Epithelial cell of umbilical artery (primary cell): ENCODE data around the gene STARD6. TPM values are rescaled to one million over a fixed set of nuclear protein-coding genes. Genes with fewer than 3 reads are reported as not detected.

Experiments
- total RNA-seq: library from RNA; depleted of rRNA; stranded (reverse); fragments of >200 nt; gene quantifications from 2 replicates; pipeline ENCODE4 v1.2.3, GENCODE V29; 2014

The STARD6 gene, protein sequence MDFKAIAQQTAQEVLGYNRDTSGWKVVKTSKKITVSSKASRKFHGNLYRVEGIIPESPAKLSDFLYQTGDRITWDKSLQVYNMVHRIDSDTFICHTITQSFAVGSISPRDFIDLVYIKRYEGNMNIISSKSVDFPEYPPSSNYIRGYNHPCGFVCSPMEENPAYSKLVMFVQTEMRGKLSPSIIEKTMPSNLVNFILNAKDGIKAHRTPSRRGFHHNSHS
- total RNA-seq = not detected in 2 replicates

DNA sequence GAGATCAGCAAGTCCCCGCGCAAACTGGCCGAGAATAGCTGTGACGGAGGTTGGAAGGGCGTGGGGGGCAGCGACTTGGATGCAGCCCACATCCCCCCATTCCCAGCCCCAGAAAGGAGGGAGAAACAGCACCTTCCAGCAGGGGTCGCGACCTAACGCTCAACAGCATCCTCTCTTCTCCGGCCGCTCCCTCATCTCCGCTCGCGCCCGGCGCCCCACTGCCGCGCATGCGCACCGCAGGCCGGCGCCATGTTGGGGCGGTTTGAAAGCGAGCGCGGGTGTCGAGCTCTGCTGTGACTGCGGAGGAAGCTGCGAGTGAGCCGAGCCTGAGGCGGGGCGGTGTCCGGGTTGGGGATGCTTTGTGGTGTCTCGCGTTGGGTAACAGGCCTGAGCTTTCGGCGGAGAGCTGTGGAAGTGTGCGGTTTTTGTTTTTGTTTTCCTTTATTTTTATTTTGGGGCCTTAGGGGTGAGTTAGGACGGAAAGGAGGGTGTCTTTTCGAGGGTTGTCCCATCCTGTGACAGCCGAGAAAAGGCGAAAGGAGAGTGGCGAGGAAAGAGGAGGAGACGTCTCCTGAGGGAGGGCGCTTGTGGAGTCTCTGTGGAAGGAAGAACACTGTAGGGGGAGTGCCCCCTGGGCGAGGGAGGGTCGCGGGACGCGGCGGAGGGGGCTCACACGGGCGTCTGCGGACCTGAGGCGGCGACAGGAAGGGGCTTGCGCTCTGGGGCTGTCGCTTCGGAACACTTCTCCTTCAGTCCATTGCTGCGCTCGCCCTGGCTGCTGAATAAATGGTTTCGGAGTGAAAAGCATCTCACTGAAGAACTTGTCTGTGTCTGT, at the start of gene STARD6, which contains the start of gene C18orf54:
TSS of gene STARD6 (minus strand) at position 199 of the 835 bp plus-strand sequence. CDS start 3,285 bp downstream, outside the sequence.
TSS of gene C18orf54 (plus strand) at position 247 of the 835 bp plus-strand sequence. CDS start 2,667 bp downstream, outside the sequence.

Other genes with a start within 250 kb of the STARD6 start
- 28.6 and 30.4 TPM in 2 replicates for gene MBD2, start 133.2 kb downstream of the STARD6 start, total RNA-seq
- gene POLI, start 88.3 kb downstream of the STARD6 start, total RNA-seq = 17.2 and 21.4 TPM in 2 replicates
- gene C18orf54, start within 50 bp of the STARD6 start, total RNA-seq = 4.9 and 6.1 TPM in 2 replicates
- gene DYNAP, start 233.4 kb upstream of the STARD6 start, total RNA-seq = not detected in 2 replicates